ENCODE measurements around the gene CHST11. TPM values are rescaled to one million over a fixed set of nuclear protein-coding genes. Genes with fewer than 3 reads are reported as not detected.

The CHST11 gene
- total RNA-seq, 2 experiments from 2014 or later = 53.4 to 53.6 TPM

DNA sequence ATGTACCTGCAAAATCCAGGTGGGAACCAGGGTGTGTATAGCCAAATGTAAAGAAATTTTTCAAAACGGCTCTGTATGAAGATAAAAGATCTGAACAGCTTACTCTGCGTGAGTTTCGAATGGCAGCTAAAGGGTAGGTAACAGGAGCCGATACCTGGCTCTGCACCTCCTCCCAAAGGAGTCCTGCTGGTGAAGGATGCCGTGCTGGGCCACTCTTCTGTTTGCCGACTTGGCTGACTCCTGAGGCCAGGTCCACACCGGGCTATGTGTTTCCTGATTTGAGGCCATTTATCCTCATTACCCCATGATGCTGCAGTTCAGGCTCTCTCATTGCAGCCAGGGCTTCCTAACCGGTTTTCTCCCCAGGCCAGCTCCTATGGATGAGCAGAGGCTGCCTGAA lies 256.7 kb downstream of the CHST11 start:
- H3K4me3 ChIP-seq (ENCODE audit: low read length) = no peak overlapping the region
- peak overlapping the region; percentile 74 for H3K27ac Mint-ChIP-seq
- no peaks in the 10 kb centered on the region for H3K9me3 Mint-ChIP-seq
- no peaks in the 10 kb centered on the region for H3K27me3 ChIP-seq (ENCODE audit: control insufficient read depth in 1 of 2, insufficient read depth in 2 of 2, low read length in 2 of 2)
- H3K4me3 Mint-ChIP-seq = no peak overlapping the region
- no peaks in the 10 kb centered on the region for H3K27me3 Mint-ChIP-seq
- DNase-seq (no peak), ATAC-seq (ENCODE audit: poor library complexity) (no peak)
- H3K36me3 Mint-ChIP-seq (ENCODE audit: low read depth) = no peaks in the 10 kb centered on the region
- POLR2A ChIA-PET = no interaction called here
- H3K4me1 Mint-ChIP-seq (ENCODE audit: low read depth) = peaks cover 54% of the 10 kb centered on the region
- CTCF ChIA-PET = interaction anchor here (0.6 to 1.1 kb wide), 2 partner anchors 77 to 270 kb away, joined by 3 read pairs; no protein-coding TSS in a partner anchor
- no peak for TF ChIP-seq CTCF (IDR thresholded peaks at IDR 0.05)
- intact Hi-C loops (cut with DNase I, micrococcal nuclease) = loop anchor here in 1 of 2 experiments (5.0 kb wide), 1 partner anchor 256 kb away; the partner anchor contains the start of gene CHST11
- H3K36me3 ChIP-seq (ENCODE audit: insufficient read depth, low read length) = peaks cover 4% of the 10 kb centered on the region
- H3K4me1 ChIP-seq (ENCODE audit: insufficient read depth, low read length) = peaks cover 15% of the 10 kb centered on the region
- H3K9me3 ChIP-seq (ENCODE audit: control insufficient read depth in 1 of 2, insufficient read depth in 1 of 2, low read length in 2 of 2) = no peaks in the 10 kb centered on the region
- no peak overlapping the region for H3K27ac ChIP-seq (ENCODE audit: low read depth in 1 of 2, low read length in 2 of 2)

DNA sequence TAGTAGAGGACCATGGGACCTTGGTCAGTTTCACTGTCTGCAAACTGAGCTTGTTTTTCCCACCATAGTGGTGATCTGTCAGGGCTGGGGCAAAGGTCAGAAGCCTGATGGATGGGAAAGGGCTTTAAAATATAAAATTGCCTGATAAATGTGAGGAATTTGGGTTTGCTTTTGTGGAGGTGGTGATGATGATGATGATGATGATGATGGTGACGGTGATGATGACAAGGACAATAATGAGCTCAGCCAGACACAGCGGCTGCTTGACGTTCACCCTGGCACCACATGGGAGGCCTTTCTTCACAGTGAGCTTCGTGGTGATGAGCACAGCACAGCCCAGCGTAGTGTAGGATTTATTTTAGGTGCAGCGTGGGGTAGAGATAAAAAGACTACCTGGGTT lies 257.6 kb downstream of the CHST11 start:
- no peak overlapping the region for H3K4me3 Mint-ChIP-seq
- H3K27me3 Mint-ChIP-seq = no peaks in the 10 kb centered on the region
- H3K27ac Mint-ChIP-seq = peak overlapping the region; percentile 74
- POLR2A ChIA-PET = no interaction called here
- peaks cover 15% of the 10 kb centered on the region for H3K4me1 ChIP-seq (ENCODE audit: insufficient read depth, low read length)
- H3K4me1 Mint-ChIP-seq (ENCODE audit: low read depth) = peaks cover 54% of the 10 kb centered on the region
- H3K27ac ChIP-seq (ENCODE audit: low read depth in 1 of 2, low read length in 2 of 2) = no peak overlapping the region
- CTCF ChIA-PET = interaction anchor here (1.3 kb wide), 1 partner anchor 49 kb away, joined by 3 read pairs; no protein-coding TSS in a partner anchor
- no peak for DNase-seq
- no peaks in the 10 kb centered on the region for H3K9me3 ChIP-seq (ENCODE audit: control insufficient read depth in 1 of 2, insufficient read depth in 1 of 2, low read length in 2 of 2)
- H3K36me3 Mint-ChIP-seq (ENCODE audit: low read depth) = no peaks in the 10 kb centered on the region
- no peak for TF ChIP-seq CTCF (IDR thresholded peaks at IDR 0.05)
- no peak overlapping the region for H3K4me3 ChIP-seq (ENCODE audit: low read length)
- H3K27me3 ChIP-seq (ENCODE audit: control insufficient read depth in 1 of 2, insufficient read depth in 2 of 2, low read length in 2 of 2) = no peaks in the 10 kb centered on the region
- intact Hi-C loops (cut with DNase I, micrococcal nuclease) = loop anchor here in 1 of 2 experiments (5.0 kb wide), 1 partner anchor 257 kb away; the partner anchor contains the start of gene CHST11
- no peaks in the 10 kb centered on the region for H3K9me3 Mint-ChIP-seq
- peaks cover 3% of the 10 kb centered on the region for H3K36me3 ChIP-seq (ENCODE audit: insufficient read depth, low read length)
- no peak for ATAC-seq (ENCODE audit: poor library complexity)

DNA sequence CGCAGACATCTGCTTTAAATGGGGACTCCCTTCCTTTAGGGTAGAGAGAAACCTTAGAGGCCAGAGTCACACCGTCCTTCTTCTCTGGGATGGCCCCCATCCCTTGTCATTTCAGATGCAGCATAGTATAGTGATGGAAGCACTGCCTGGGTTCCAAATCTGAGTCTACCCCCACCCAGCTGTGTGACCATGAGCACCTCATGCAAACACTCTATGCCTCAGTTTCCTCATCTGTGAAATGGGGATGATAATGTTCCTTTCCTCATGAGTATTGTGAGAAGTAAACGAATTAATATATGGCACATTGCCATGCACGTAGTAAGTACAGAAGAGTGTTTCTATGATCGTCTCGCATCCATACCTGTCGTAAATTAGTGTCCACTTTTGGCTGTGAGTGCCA lies 259.4 kb downstream of the CHST11 start:
- ATAC-seq (ENCODE audit: poor library complexity) (no peak), DNase-seq (no peak)
- H3K4me3 ChIP-seq (ENCODE audit: low read length) = no peak overlapping the region
- H3K36me3 ChIP-seq (ENCODE audit: insufficient read depth, low read length) = no peaks in the 10 kb centered on the region
- Mint-ChIP-seq H3K4me3 (no peak overlapping the region), H3K9me3 (no peaks in the 10 kb centered on the region), H3K4me1 (ENCODE audit: low read depth) (peaks cover 62% of the 10 kb centered on the region), H3K27me3 (no peaks in the 10 kb centered on the region), H3K36me3 (ENCODE audit: low read depth) (no peaks in the 10 kb centered on the region), H3K27ac (peak overlapping the region; percentile 74)
- no peak for TF ChIP-seq CTCF (IDR thresholded peaks at IDR 0.05)
- intact Hi-C loops (cut with DNase I, micrococcal nuclease) = no loop called here
- ChIA-PET POLR2A (no interaction called here), CTCF (no interaction called here)
- H3K9me3 ChIP-seq (ENCODE audit: control insufficient read depth in 1 of 2, insufficient read depth in 1 of 2, low read length in 2 of 2) = no peaks in the 10 kb centered on the region
- no peak overlapping the region for H3K27ac ChIP-seq (ENCODE audit: low read depth in 1 of 2, low read length in 2 of 2)
- peaks cover 31% of the 10 kb centered on the region for H3K4me1 ChIP-seq (ENCODE audit: insufficient read depth, low read length)
- H3K27me3 ChIP-seq (ENCODE audit: control insufficient read depth in 1 of 2, insufficient read depth in 2 of 2, low read length in 2 of 2) = no peaks in the 10 kb centered on the region

Measured in CD4-positive, alpha-beta T cell (primary cell).